ENCODE measurements around the gene ATAD3B.

GRCh38 chr1:1544544-1544943, 73.0 kb downstream of the ATAD3B start:
- TF ChIP-seq CTCF (IDR thresholded peaks at IDR 0.05; ENCODE audit: low read length), result no peak
- TF ChIP-seq EZH2 (IDR thresholded peaks at IDR 0.05; ENCODE audit: borderline replicate concordance, low read length), result no peak

Data from OCI-LY1 (cell line).